ENCODE data around the gene LRRIQ3. TPM values are rescaled to one million over a fixed set of nuclear protein-coding genes. Genes with fewer than 3 reads are reported as not detected.

LRRIQ3 gene
- total RNA-seq, 2 experiments from 2014 or later = 0.08 to 0.25 TPM

DNA sequence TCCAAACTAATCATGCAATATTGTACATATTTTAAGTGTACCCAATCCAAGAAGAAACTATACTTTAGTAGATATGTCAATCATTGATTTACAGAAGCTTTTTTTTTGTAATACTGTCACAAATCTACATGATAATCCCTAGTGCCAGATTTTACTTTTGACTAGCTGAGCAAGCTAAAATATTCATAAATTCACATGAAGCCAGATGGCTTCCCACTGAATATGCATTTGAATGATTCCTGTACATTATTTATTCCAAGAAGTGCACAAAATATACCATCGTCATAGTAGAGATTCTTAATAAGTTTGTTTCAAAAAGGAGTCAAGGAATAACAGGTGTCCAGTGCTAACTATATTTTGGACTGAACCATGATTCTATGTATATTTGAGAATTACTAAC lies 17.3 kb upstream of the LRRIQ3 start:
- H3K4me1 Mint-ChIP-seq (ENCODE audit: low read depth) = no peaks in the 10 kb centered on the region
- H3K27ac Mint-ChIP-seq = no peak overlapping the region
- ATAC-seq (ENCODE audit: poor library complexity) (no peak), DNase-seq (no peak)
- TF ChIP-seq, protein P1, sequence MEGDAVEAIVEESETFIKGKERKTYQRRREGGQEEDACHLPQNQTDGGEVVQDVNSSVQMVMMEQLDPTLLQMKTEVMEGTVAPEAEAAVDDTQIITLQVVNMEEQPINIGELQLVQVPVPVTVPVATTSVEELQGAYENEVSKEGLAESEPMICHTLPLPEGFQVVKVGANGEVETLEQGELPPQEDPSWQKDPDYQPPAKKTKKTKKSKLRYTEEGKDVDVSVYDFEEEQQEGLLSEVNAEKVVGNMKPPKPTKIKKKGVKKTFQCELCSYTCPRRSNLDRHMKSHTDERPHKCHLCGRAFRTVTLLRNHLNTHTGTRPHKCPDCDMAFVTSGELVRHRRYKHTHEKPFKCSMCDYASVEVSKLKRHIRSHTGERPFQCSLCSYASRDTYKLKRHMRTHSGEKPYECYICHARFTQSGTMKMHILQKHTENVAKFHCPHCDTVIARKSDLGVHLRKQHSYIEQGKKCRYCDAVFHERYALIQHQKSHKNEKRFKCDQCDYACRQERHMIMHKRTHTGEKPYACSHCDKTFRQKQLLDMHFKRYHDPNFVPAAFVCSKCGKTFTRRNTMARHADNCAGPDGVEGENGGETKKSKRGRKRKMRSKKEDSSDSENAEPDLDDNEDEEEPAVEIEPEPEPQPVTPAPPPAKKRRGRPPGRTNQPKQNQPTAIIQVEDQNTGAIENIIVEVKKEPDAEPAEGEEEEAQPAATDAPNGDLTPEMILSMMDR (IDR thresholded peaks at IDR 0.05) = no peak
- Histone ChIP-seq H3K4me1 (ENCODE audit: insufficient read depth, low read length) (no peaks in the 10 kb centered on the region), H3K4me3 (ENCODE audit: low read length) (no peak overlapping the region), H3K27ac (ENCODE audit: low read depth in 1 of 2, low read length in 2 of 2) (no peak overlapping the region), H3K27me3 (ENCODE audit: control insufficient read depth in 1 of 2, insufficient read depth in 2 of 2, low read length in 2 of 2) (no peaks in the 10 kb centered on the region), H3K36me3 (ENCODE audit: insufficient read depth, low read length) (no peaks in the 10 kb centered on the region), H3K9me3 (ENCODE audit: control insufficient read depth in 1 of 2, insufficient read depth in 1 of 2, low read length in 2 of 2) (no peaks in the 10 kb centered on the region)
- peaks cover 14% of the 10 kb centered on the region for H3K36me3 Mint-ChIP-seq (ENCODE audit: low read depth)
- ChIA-PET CTCF (no interaction called here), POLR2A (no interaction called here)
- intact Hi-C loops (cut with DNase I, micrococcal nuclease) = no loop called here
- H3K9me3 Mint-ChIP-seq = no peaks in the 10 kb centered on the region
- H3K4me3 Mint-ChIP-seq = no peak overlapping the region
- no peaks in the 10 kb centered on the region for H3K27me3 Mint-ChIP-seq

DNA sequence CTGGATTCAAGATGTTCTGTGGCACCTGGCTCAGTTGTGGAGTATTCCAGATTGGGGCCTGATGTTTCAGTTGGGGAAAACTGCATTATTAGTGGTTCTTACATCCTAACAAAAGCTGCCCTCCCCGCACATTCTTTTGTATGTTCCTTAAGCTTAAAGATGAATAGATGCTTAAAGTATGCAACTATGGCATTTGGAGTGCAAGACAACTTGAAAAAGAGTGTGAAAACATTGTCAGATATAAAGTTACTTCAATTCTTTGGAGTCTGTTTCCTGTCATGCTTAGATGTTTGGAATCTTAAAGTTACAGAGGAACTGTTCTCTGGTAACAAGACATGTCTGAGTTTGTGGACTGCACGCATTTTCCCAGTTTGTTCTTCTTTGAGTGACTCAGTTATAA lies 7.3 kb upstream of the LRRIQ3 start:
- POLR2A ChIA-PET = no interaction called here
- TF ChIP-seq, protein P1 (IDR thresholded peaks at IDR 0.05) = no peak
- H3K9me3 ChIP-seq (ENCODE audit: control insufficient read depth in 1 of 2, insufficient read depth in 1 of 2, low read length in 2 of 2) = no peaks in the 10 kb centered on the region

DNA sequence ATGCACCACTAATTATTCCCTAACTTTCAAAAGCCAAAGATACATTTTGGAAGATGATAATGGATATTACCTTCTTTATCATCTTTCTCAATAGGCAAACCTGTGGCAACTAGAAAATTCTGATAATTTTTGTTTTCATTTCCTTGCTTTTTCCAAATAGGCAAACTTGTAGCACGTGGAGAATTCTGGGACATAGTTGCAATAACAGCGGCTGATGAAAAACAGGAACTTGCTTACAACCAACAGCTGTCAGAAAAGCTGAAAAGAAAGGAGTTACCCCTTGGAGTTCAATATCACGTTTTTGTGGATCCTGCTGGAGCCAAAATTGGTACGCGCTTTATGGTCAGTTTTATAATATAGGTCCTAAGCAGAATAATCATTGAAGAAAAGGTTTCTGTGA lies 1.5 kb upstream of the LRRIQ3 start:
- no peak overlapping the region for H3K4me3 ChIP-seq (ENCODE audit: low read length)
- no peaks in the 10 kb centered on the region for H3K27me3 ChIP-seq (ENCODE audit: control insufficient read depth in 1 of 2, insufficient read depth in 2 of 2, low read length in 2 of 2)
- POLR2A ChIA-PET = no interaction called here
- no peak overlapping the region for H3K27ac ChIP-seq (ENCODE audit: low read depth in 1 of 2, low read length in 2 of 2)
- no peak for ATAC-seq (ENCODE audit: poor library complexity)
- CTCF ChIA-PET = no interaction called here
- TF ChIP-seq, protein P1 (IDR thresholded peaks at IDR 0.05) = no peak
- Mint-ChIP-seq H3K4me1 (ENCODE audit: low read depth) (peaks cover 38% of the 10 kb centered on the region), H3K36me3 (ENCODE audit: low read depth) (peaks cover 36% of the 10 kb centered on the region), H3K4me3 (peak overlapping the region; percentile 93), H3K27me3 (no peaks in the 10 kb centered on the region), H3K9me3 (no peaks in the 10 kb centered on the region), H3K27ac (peak overlapping the region; percentile 86)
- H3K9me3 ChIP-seq (ENCODE audit: control insufficient read depth in 1 of 2, insufficient read depth in 1 of 2, low read length in 2 of 2) = no peaks in the 10 kb centered on the region
- H3K36me3 ChIP-seq (ENCODE audit: insufficient read depth, low read length) = peaks cover 10% of the 10 kb centered on the region
- intact Hi-C loops (cut with DNase I, micrococcal nuclease) = loop anchor here (2.0 to 10.0 kb wide), 4 partner anchors 533 to 1875 kb away; partner anchors contain the start of genes CRYZ (in 2 of the 2), TYW3 (in 2 of the 2) and ST6GALNAC3 (in 1 of the 2)
- peaks cover 6% of the 10 kb centered on the region for H3K4me1 ChIP-seq (ENCODE audit: insufficient read depth, low read length)
- peak in 1 of 14 experiments; percentile 3 for DNase-seq

More for the DNA sequence above, 7.3 kb upstream of the LRRIQ3 start:
- intact Hi-C loops (cut with DNase I, micrococcal nuclease) = no loop called here
- Histone ChIP-seq H3K4me1 (ENCODE audit: insufficient read depth, low read length) (no peaks in the 10 kb centered on the region), H3K36me3 (ENCODE audit: insufficient read depth, low read length) (peaks cover 20% of the 10 kb centered on the region), H3K4me3 (ENCODE audit: low read length) (no peak overlapping the region), H3K27me3 (ENCODE audit: control insufficient read depth in 1 of 2, insufficient read depth in 2 of 2, low read length in 2 of 2) (no peaks in the 10 kb centered on the region), H3K27ac (ENCODE audit: low read depth in 1 of 2, low read length in 2 of 2) (no peak overlapping the region)
- no peak overlapping the region for H3K27ac Mint-ChIP-seq
- no peaks in the 10 kb centered on the region for H3K9me3 Mint-ChIP-seq
- no peak for ATAC-seq (ENCODE audit: poor library complexity)
- no peak for DNase-seq
- CTCF ChIA-PET = no interaction called here
- peaks cover 69% of the 10 kb centered on the region for H3K36me3 Mint-ChIP-seq (ENCODE audit: low read depth)
- H3K4me1 Mint-ChIP-seq (ENCODE audit: low read depth) = no peaks in the 10 kb centered on the region
- H3K4me3 Mint-ChIP-seq = no peak overlapping the region
- no peaks in the 10 kb centered on the region for H3K27me3 Mint-ChIP-seq

Measured in CD4-positive, alpha-beta T cell (primary cell).